Upper lobe of right lung (tissue), 1 donor: Measurements from ENCODE around the gene PCGF3. TPM values are rescaled to one million over a fixed set of nuclear protein-coding genes. Genes with fewer than 3 reads are reported as not detected.

ENCODE experiments used
- ATAC-seq: fragments of 200-7000 bp; cut with Tn5 transposase; one replicate; pipeline ENCODE4 v1.9.1; 2020; ENCODE audit warnings: mild to moderate bottlenecking, moderate library complexity
- DNase-seq: peaks from one replicate; pipeline ENCODE4 v3.0.0-alpha.2; 2020
- H3K27ac ChIP-seq: fragments of 200-600 bp; one replicate; pipeline ENCODE4 v1.8.0; 2022
- H3K27me3 ChIP-seq: fragments of 200-600 bp; one replicate; pipeline ENCODE4 v1.8.0; 2022; ENCODE audit warnings: mild to moderate bottlenecking
- H3K36me3 ChIP-seq: fragments of 200-600 bp; one replicate; pipeline ENCODE4 v1.8.0; 2022
- H3K4me1 ChIP-seq: fragments of 200-600 bp; one replicate; pipeline ENCODE4 v1.8.0; 2022
- H3K4me3 ChIP-seq: fragments of 200-600 bp; one replicate; pipeline ENCODE4 v1.8.0; 2022; ENCODE audit warnings: mild to moderate bottlenecking
- H3K9me3 ChIP-seq: fragments of 200-600 bp; one replicate; pipeline ENCODE4 v1.8.0; 2022
- intact Hi-C: fragments of 100-400 bp; cut with DNase I; formaldehyde crosslinking; loops from one replicate; pipeline ENCODE4 v1.11.0; 2022
- total RNA-seq: library from RNA; stranded (reverse); fragmentation: NEBNext Ultra II Directional; extraction: Animal tissue kit (Norgen Biotek cat#: 25700); gene quantifications from one replicate; pipeline ENCODE4 v1.2.1, GENCODE V29; 2021
- TF ChIP-seq, protein P1 (sequence below): fragments of 200-600 bp; IDR thresholded peaks from one replicate; pipeline ENCODE4 v1.8.0; 2022; ENCODE audit warnings: antibody characterized with exemption
- donor health status: DM: no; HTN: yes; CAD: no; lungs with severe emphysema.

The PCGF3 gene
- total RNA-seq, 1 donor from 2014 or later: 42.2 TPM

DNA sequence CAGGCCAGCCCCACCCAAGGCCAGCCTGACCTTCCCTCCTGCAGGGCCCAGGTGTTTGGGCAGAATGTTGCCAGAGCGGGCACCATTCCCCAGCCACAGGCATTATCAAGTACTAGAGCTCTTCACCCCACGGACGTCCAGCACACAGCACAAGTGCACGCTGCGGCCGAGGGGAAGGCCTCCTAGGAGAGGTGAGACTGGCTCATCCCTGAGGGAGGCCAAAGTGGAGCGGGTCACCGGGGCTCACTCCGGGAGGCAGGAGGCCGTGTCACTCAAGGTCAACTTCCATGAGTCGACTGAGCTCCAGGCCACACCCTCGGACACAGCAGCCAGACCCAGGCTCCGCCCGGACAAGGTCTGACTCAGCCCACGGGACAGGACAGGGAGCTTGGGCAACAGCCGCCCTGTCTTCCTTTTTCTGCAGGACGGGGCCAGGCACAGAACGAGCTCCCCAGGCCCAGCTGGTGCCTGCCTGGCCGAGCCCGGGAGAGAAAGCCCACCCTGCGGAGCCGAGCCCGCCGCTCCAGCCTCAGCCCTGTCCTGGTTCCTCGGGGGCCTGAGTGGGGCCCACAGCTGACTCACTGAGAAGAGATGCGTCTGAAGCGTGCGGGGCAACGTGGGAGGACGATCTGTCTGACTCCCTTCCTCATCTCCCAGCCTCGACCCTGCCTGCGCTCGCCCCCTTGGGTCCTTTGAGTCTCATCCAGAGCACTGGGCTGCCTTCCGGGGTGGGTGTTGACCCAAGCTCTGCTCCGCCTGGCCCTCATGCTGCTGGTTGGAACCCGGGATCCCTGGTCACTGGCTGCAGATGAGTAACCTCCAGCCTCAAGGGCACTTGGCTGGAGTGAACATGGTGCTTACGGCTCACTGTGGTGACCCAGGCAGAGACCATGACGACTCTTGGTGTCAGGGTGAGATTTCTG, 18.3 kb upstream of the PCGF3 start:
- Histone ChIP-seq H3K27ac (peak overlapping the region; percentile 88), H3K4me3 (peak overlapping the region; percentile 67)
- peak; percentile 93 for DNase-seq

GRCh38 chr4:687971-688853, 17.4 kb upstream of the PCGF3 start:
- ATAC-seq (peak; percentile 26), DNase-seq (peak; percentile 73)
- intact Hi-C loops: no loop called here
- Histone ChIP-seq H3K4me1 (peaks cover 35% of the 10 kb centered on the region), H3K27me3 (no peaks in the 10 kb centered on the region), H3K36me3 (no peaks in the 10 kb centered on the region), H3K9me3 (no peaks in the 10 kb centered on the region), H3K4me3 (peak overlapping the region; percentile 67), H3K27ac (peak overlapping the region; percentile 88)
- TF ChIP-seq, protein P1, sequence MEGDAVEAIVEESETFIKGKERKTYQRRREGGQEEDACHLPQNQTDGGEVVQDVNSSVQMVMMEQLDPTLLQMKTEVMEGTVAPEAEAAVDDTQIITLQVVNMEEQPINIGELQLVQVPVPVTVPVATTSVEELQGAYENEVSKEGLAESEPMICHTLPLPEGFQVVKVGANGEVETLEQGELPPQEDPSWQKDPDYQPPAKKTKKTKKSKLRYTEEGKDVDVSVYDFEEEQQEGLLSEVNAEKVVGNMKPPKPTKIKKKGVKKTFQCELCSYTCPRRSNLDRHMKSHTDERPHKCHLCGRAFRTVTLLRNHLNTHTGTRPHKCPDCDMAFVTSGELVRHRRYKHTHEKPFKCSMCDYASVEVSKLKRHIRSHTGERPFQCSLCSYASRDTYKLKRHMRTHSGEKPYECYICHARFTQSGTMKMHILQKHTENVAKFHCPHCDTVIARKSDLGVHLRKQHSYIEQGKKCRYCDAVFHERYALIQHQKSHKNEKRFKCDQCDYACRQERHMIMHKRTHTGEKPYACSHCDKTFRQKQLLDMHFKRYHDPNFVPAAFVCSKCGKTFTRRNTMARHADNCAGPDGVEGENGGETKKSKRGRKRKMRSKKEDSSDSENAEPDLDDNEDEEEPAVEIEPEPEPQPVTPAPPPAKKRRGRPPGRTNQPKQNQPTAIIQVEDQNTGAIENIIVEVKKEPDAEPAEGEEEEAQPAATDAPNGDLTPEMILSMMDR: no peak

More for the DNA sequence above, 18.3 kb upstream of the PCGF3 start:
- H3K9me3 ChIP-seq: no peaks in the 10 kb centered on the region
- intact Hi-C loops: no loop called here
- H3K36me3 ChIP-seq: no peaks in the 10 kb centered on the region
- H3K27me3 ChIP-seq: no peaks in the 10 kb centered on the region
- peak; percentile 83 for ATAC-seq
- peaks cover 35% of the 10 kb centered on the region for H3K4me1 ChIP-seq
- TF ChIP-seq, protein P1: no peak

- Histone ChIP-seq H3K27me3 (no peaks in the 10 kb centered on the region), H3K27ac (peak within 1 kb of the TSS; percentile 88), H3K36me3 (no peaks in the 10 kb centered on the region), H3K9me3 (no peaks in the 10 kb centered on the region), H3K4me3 (peak within 1 kb of the TSS; percentile 67), H3K4me1 (peaks cover 28% of the 10 kb centered on the region)
- TF ChIP-seq, protein P1: peak; percentile 2
- intact Hi-C loops: no loop called here
- peak; percentile 80 for DNase-seq
- peak; percentile 53 for ATAC-seq
Measured at GRCh38 chr4:688854-689681, 16.6 kb upstream of the PCGF3 start, which contains the start of gene SLC49A3. TSS of gene SLC49A3 (minus strand) at chr4:689151. CDS start at chr4:689127, 24 bp downstream.

DNA sequence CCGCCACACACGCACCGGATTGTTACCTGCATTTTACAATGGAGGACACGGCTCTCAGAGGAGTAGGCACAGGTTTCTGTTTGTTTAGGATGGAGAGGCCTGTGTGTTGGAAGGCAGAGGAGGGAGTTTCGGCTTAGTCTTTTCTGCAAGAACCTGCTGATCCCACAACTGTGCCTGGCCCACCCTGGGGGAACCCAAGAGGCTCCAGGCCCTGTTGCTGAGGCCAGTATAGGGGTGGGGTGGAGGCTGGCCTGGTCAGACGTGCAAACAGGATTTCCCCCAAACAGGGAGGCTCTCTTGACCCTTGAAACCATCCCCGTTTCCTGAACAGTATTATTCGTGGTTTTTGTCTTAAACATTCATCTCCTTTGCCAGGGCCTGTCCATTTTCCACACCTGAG, 15.9 kb upstream of the PCGF3 start:
- peak overlapping the region; percentile 67 for H3K4me3 ChIP-seq
- DNase-seq (no peak), ATAC-seq (no peak)
- H3K9me3 ChIP-seq: no peaks in the 10 kb centered on the region
- H3K27ac ChIP-seq: peak overlapping the region; percentile 88
- H3K4me1 ChIP-seq: peaks cover 28% of the 10 kb centered on the region
- no peaks in the 10 kb centered on the region for H3K36me3 ChIP-seq
- no peaks in the 10 kb centered on the region for H3K27me3 ChIP-seq
- TF ChIP-seq, protein P1: no peak
- intact Hi-C loops: no loop called here
